ENCODE measurements around the gene UBASH3A. TPM values are rescaled to one million over a fixed set of nuclear protein-coding genes. Genes with fewer than 3 reads are reported as not detected.

The UBASH3A gene
- total and polyA plus RNA-seq, 12 donors: 0.09 to 1.3 (median 0.15) TPM; not detected in 7

DNA sequence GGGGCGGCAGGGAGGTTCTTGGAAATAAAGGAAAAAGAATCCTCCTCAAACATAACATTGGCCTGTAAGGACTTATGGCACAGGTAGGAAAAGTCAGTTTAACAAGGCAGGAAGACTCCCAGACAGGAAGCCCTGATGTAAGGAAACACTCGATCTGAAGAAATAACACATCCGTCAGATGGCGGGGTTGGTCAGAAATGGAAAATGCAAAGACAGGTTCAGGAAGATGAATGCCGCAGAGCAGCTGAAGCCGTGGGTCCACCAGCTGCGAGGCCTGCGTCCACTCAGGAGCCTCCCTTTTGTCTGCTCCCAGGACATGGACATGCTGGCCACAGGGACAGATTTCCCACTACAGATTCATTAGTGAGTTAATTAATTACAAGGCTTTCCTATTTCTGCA lies 88.5 kb downstream of the UBASH3A start:
- Histone ChIP-seq H3K27ac (no peak overlapping the region), H3K27me3 (peaks cover 0 to 12% (median 0%) of the 10 kb centered on the region in 7 donors), H3K4me3 (no peak overlapping the region), H3K4me1 (peaks cover 0 to 14% (median 7%) of the 10 kb centered on the region in 9 donors), H3K36me3 (no peaks in the 10 kb centered on the region), H3K9me3 (no peaks in the 10 kb centered on the region)
- intact Hi-C loops (cut with DNase I): no loop called here
- ATAC-seq: no peak
- no peak for TF ChIP-seq CTCF (IDR thresholded peaks at IDR 0.05)
- no peak for DNase-seq
- WGBS, 2 donors: 68 to 79% methylated on average over 8 of the region's 8 CpGs

DNA sequence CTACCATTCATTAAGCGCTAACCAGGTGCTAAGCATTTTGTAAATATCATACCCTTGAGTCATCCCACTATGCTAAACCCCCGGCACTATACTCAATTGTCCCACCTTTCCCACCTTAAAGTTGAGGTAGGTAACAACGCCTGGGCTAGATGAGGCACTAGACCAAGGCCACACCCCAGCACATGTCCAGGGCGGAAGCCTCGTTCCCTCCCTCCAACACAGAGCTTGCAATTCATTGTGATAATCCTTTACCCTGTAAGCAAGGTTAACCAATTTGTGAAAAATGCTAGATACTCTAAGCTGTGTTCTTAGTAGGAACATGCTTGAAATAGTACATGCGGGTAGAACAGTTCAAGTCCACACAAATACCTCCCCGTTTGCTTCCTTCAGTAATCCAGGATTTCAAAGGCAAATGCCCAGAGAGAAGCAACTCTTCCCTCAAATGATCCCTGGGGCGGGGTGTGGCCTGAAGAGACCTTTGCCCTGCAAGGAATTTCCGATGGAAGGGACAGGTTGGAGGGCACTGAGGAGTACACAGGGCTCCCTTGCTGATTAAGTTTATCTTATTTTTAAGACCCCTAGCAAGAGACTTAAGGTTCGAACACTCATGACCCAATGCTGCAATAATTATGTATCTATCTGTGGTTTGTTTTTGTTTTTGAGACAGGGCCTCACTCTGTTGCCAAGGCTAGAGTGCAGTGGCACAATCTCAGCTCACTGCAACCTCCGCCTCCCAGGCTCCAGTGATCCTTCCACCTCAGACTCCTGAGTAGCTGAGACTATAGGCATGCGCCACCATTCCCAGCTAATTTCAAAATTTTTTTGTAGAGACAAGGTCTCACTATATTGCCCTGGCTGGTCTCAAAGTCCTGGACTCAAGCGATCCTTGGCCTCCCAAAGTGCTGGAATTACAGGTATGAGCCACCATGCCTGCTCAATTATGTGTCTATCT lies 89.7 kb downstream of the UBASH3A start:
- Histone ChIP-seq H3K4me3 (no peak overlapping the region), H3K9me3 (no peaks in the 10 kb centered on the region), H3K4me1 (peaks cover 0 to 14% (median 8%) of the 10 kb centered on the region in 9 donors), H3K27me3 (peaks cover 0 to 6% (median 0%) of the 10 kb centered on the region in 7 donors), H3K36me3 (no peaks in the 10 kb centered on the region), H3K27ac (no peak overlapping the region)
- no peak for TF ChIP-seq CTCF (IDR thresholded peaks at IDR 0.05)
- 81% methylated on average over 13 of the region's 13 CpGs for WGBS, 2 donors
- DNase-seq: no peak
- intact Hi-C loops (cut with DNase I): no loop called here
- no peak for ATAC-seq

GRCh38 chr21:42495027-42495426 lies 91.3 kb downstream of the UBASH3A start:
- ATAC-seq (no peak), DNase-seq (no peak)
- no peaks in the 10 kb centered on the region for H3K9me3 ChIP-seq
- no peak overlapping the region for H3K27ac ChIP-seq
- no peak overlapping the region for H3K4me3 ChIP-seq
- TF ChIP-seq CTCF (IDR thresholded peaks at IDR 0.05): no peak
- intact Hi-C loops (cut with DNase I): no loop called here
- WGBS, 2 donors: 96% methylated on average over 5 of the region's 5 CpGs
- no peaks in the 10 kb centered on the region for H3K36me3 ChIP-seq
- no peaks in the 10 kb centered on the region for H3K27me3 ChIP-seq
- H3K4me1 ChIP-seq: peaks cover 0 to 14% (median 8%) of the 10 kb centered on the region in 9 donors

- DNase-seq: no peak
- intact Hi-C loops (cut with DNase I): loop anchor here in 1 of 10 donors (1.0 kb wide), 1 partner anchor 33 kb away; no protein-coding TSS in a partner anchor
- no peaks in the 10 kb centered on the region for H3K9me3 ChIP-seq
- ATAC-seq: peak in 4 of 8 donors; percentile 2 to 8 (median 4)
- H3K4me3 ChIP-seq: peak overlapping the region; percentile 4 to 90 (median 70)
- no peaks in the 10 kb centered on the region for H3K27me3 ChIP-seq
- WGBS, 2 donors: 1 to 2% methylated on average over 18 of the region's 18 CpGs
- H3K36me3 ChIP-seq: no peaks in the 10 kb centered on the region
- peaks cover 0 to 14% (median 8%) of the 10 kb centered on the region in 9 donors for H3K4me1 ChIP-seq
- H3K27ac ChIP-seq: peak overlapping the region in 2 of 10 donors; percentile 16 to 84
- no peak for TF ChIP-seq CTCF (IDR thresholded peaks at IDR 0.05)
Observed at GRCh38 chr21:42495765-42496119, 92.0 kb downstream of the UBASH3A start.
